GM23338 (cell line): ENCODE measurements around the gene SRXN1. TPM values are rescaled to one million over a fixed set of nuclear protein-coding genes. Genes with fewer than 3 reads are reported as not detected.

Source experiments
- ATAC-seq: fragments of 200-7000 bp; cut with Tn5 transposase; 3 replicates; pipeline ENCODE4 v1.9.1; 2020
- DNase-seq: peaks from one replicate; pipeline ENCODE4 v3.0.0-alpha.2; 2015; ENCODE audit warnings: low spot score
- H2AFZ ChIP-seq: fragments of 200-600 bp; sonication (generic); 2 replicates; pipeline ENCODE4 v1.8.0; 2016; ENCODE audit warnings: antibody characterized with exemption, mild to moderate bottlenecking, moderate library complexity
- H3F3A ChIP-seq: fragments of 200-600 bp; sonication (generic); replicated peaks from 2 replicates; pipeline ENCODE4 v1.8.0; 2017; ENCODE audit warnings: antibody characterized with exemption, mixed run types, low read depth
- H3K27ac ChIP-seq: fragments of 200-600 bp; sonication (generic); 2 replicates; pipeline ENCODE4 v1.6.1; 2016; ENCODE audit warnings: low read depth
- H3K27me3 ChIP-seq: fragments of 200-600 bp; sonication (generic); 2 replicates; pipeline ENCODE4 v1.8.0; 2016; ENCODE audit warnings: mild to moderate bottlenecking, mixed run types, moderate library complexity; ENCODE audit not compliant: insufficient read depth
- H3K36me3 ChIP-seq: fragments of 200-600 bp; sonication (generic); 2 replicates; pipeline ENCODE4 v1.8.0; 2016; ENCODE audit warnings: mild to moderate bottlenecking; ENCODE audit not compliant: insufficient read depth
- H3K4me1 ChIP-seq: fragments of 200-600 bp; sonication (generic); 2 replicates; pipeline ENCODE4 v1.8.0; 2016; ENCODE audit warnings: mild to moderate bottlenecking, moderate library complexity; ENCODE audit not compliant: insufficient read depth
- H3K4me2 ChIP-seq: fragments of 200-600 bp; sonication (generic); 2 replicates; pipeline ENCODE4 v1.7.1; 2017; ENCODE audit warnings: mixed run types
- H3K4me3 ChIP-seq: fragments of 200-600 bp; sonication (generic); 2 replicates; pipeline ENCODE4 v1.6.1; 2016; ENCODE audit warnings: mixed run types
- H3K79me2 ChIP-seq: fragments of 200-600 bp; sonication (generic); replicated peaks from 2 replicates; pipeline ENCODE4 v1.8.0; 2017; ENCODE audit warnings: mild to moderate bottlenecking; ENCODE audit not compliant: insufficient read depth
- H3K9me2 ChIP-seq: fragments of 200-600 bp; sonication (generic); 2 replicates; pipeline ENCODE4 v1.8.0; 2017; ENCODE audit not compliant: insufficient read depth
- H4K20me1 ChIP-seq: fragments of 200-600 bp; sonication (generic); replicated peaks from 2 replicates; pipeline ENCODE4 v1.8.0; 2017; ENCODE audit warnings: mild to moderate bottlenecking; ENCODE audit not compliant: insufficient read depth
- H3K27ac Mint-ChIP-seq: 2 replicates; pipeline ENCODE4 v1.8.0; 2020; ENCODE audit warnings: inconsistent platforms, mild to moderate bottlenecking, moderate library complexity, mixed read lengths
- H3K27me3 Mint-ChIP-seq: 3 replicates; pipeline ENCODE4 v1.8.0; 2022; ENCODE audit warnings: low read depth, mild to moderate bottlenecking, moderate library complexity, mixed read lengths, inconsistent platforms; ENCODE audit not compliant: insufficient read depth, poor library complexity
- H3K36me3 Mint-ChIP-seq: 3 replicates; pipeline ENCODE4 v1.8.0; 2021; ENCODE audit warnings: low read depth, mild to moderate bottlenecking, inconsistent platforms, moderate library complexity, mixed read lengths
- H3K4me1 Mint-ChIP-seq: 3 replicates; pipeline ENCODE4 v1.8.0; 2020; ENCODE audit warnings: mild to moderate bottlenecking, inconsistent platforms, mixed read lengths
- H3K4me3 Mint-ChIP-seq: 3 replicates; pipeline ENCODE4 v1.8.0; 2021; ENCODE audit warnings: moderate library complexity, mild to moderate bottlenecking, inconsistent platforms, mixed read lengths
- H3K9me3 Mint-ChIP-seq: 3 replicates; pipeline ENCODE4 v1.8.0; 2020; ENCODE audit warnings: moderate library complexity, mild to moderate bottlenecking, inconsistent platforms, mixed read lengths
- CREB1 ChIP-seq: fragments of 250-450 bp; sonication (Bioruptor Pico); IDR thresholded peaks from 2 replicates; pipeline ENCODE4 v1.5.0; 2020; ENCODE audit warnings: low read depth, mild to moderate bottlenecking, moderate library complexity
- ETS1 ChIP-seq: IDR thresholded peaks from 2 replicates; pipeline ENCODE4 v1.6.1; 2016; ENCODE audit warnings: antibody characterized with exemption
- EZH2phosphoT487 ChIP-seq: fragments of 200-600 bp; sonication (generic); IDR thresholded peaks from one replicate; pipeline ENCODE4 v1.8.1; 2018; ENCODE audit warnings: antibody characterized with exemption; ENCODE audit not compliant: unreplicated experiment
- ZNF462 ChIP-seq: fragments of 250-450 bp; sonication (Bioruptor Pico); IDR thresholded peaks from 2 replicates; pipeline ENCODE4 v1.5.0; 2020; ENCODE audit warnings: mild to moderate bottlenecking, moderate library complexity
- polyA plus RNA-seq: library from polyadenylated mRNA; unstranded; fragments of >200 nt; fragmentation: Nextera tagmentation; extraction: Ambion mirVana; gene quantifications from 2 replicates; pipeline ENCODE4 v1.2.1, GENCODE V29; 2016
- total RNA-seq: library from RNA; depleted of rRNA; stranded (reverse); fragments of >200 nt; shearing (Covaris generic); gene quantifications from 2 replicates; pipeline ENCODE4 v1.2.3, GENCODE V29; 2014

The SRXN1 gene
- total and polyA plus RNA-seq, 2 experiments from 2014 or later = 8.4 to 26.6 TPM

- TF ChIP-seq ZNF462 (CRISPR knock-in tag) = no peak
- no peak for TF ChIP-seq EZH2phosphoT487
- no peak for TF ChIP-seq ETS1
- no peak for TF ChIP-seq CREB1
Measured at GRCh38 chr20:650954-651353, 2.0 kb downstream of the SRXN1 start (continued).

GRCh38 chr20:650281-650680, 2.7 kb downstream of the SRXN1 start:
- peaks cover 14% of the 10 kb centered on the region for H3F3A ChIP-seq
- no peak overlapping the region for H3K27ac ChIP-seq
- H3K4me3 Mint-ChIP-seq = no peak overlapping the region
- TF ChIP-seq ZNF462 (CRISPR knock-in tag) = no peak
- TF ChIP-seq ETS1 = no peak

More at GRCh38 chr20:650281-650680, 2.7 kb downstream of the SRXN1 start:
- Histone ChIP-seq H3K4me1 (peaks cover 25% of the 10 kb centered on the region), H3K4me3 (no peak overlapping the region), H3K27me3 (peaks cover 13% of the 10 kb centered on the region), H3K79me2 (0 out of 2 replicates have a peak, but pooled peaks cover 3% of the 10 kb centered on the region), H4K20me1 (no peaks in the 10 kb centered on the region; the same call in 1 of the 2 replicates), H2AFZ (no peak overlapping the region), H3K36me3 (no peaks in the 10 kb centered on the region), H3K4me2 (no peak overlapping the region), H3K9me2 (no peaks in the 10 kb centered on the region)
- ATAC-seq (no peak), DNase-seq (no peak)
- Mint-ChIP-seq H3K36me3 (peaks cover 43% of the 10 kb centered on the region), H3K9me3 (peaks cover 3% of the 10 kb centered on the region; the same call in 1 of the 3 replicates), H3K27ac (no peak overlapping the region), H3K4me1 (peaks cover 35% of the 10 kb centered on the region), H3K27me3 (peaks cover 12% of the 10 kb centered on the region)
